SK-N-SH (cell line): ENCODE data around the gene PRKACG. TPM values are rescaled to one million over a fixed set of nuclear protein-coding genes. Genes with fewer than 3 reads are reported as not detected.

Experiments
- CTCF ChIA-PET: fragments of 300-600, 350-600 bp; formaldehyde crosslinking; extraction: SDS; loops from one replicate; lab custom pipeline; 2021; lab: Yijun Ruan, JAX
- POLR2A ChIA-PET: fragments of 350-600 bp; sonication (Branson Sonifier 250); formaldehyde crosslinking; extraction: SDS; loops from one replicate; lab custom pipeline; 2020; ENCODE audit warnings: antibody characterized with exemption, inconsistent platforms; lab: Yijun Ruan, JAX
- DNase-seq: peaks from one replicate; pipeline ENCODE4 v3.0.0; 2012
- H2AFZ ChIP-seq: fragments of 200-600 bp; sonication (generic); 2 replicates; pipeline ENCODE4 v1.8.1; 2016; ENCODE audit warnings: antibody characterized with exemption, mild to moderate bottlenecking, low read depth
- H3F3A ChIP-seq: fragments of 200-600 bp; sonication (generic); replicated peaks from 2 replicates; pipeline ENCODE3; 2016; ENCODE audit warnings: antibody characterized with exemption, mild to moderate bottlenecking; ENCODE audit not compliant: insufficient read depth
- H3K27ac ChIP-seq, 2 experiments: fragments of 200-500 bp in 1 of 2; fragments of 200-600 bp in 1 of 2; sonication (Bioruptor generic) in 1 of 2; sonication (generic), shearing (Covaris generic) in 1 of 2; 2 replicates each; pipeline versions ENCODE4 v1.5.1 to v1.6.1; 2014 to 2016; ENCODE audit warnings: low read depth in 2 of 2, inconsistent platforms in 1 of 2, low read length in 1 of 2, mild to moderate bottlenecking in 1 of 2, mixed read lengths in 1 of 2
- H3K27me3 ChIP-seq: fragments of 200-600 bp; sonication (generic), shearing (Covaris generic); 2 replicates; pipeline ENCODE4 v1.6.1; 2016; ENCODE audit warnings: mixed run types; ENCODE audit not compliant: insufficient read depth
- H3K36me3 ChIP-seq, 2 experiments: fragments of 200-500 bp in 1 of 2; fragments of 200-600 bp in 1 of 2; sonication (Bioruptor generic) in 1 of 2; sonication (generic) in 1 of 2; replicated peaks in 1 of 2; 2 replicates each; pipeline versions ENCODE3 to v1.5.1; 2014 to 2016; ENCODE audit warnings: low read length in 1 of 2, mild to moderate bottlenecking in 1 of 2; ENCODE audit not compliant: insufficient read depth in 2 of 2, control insufficient read depth in 1 of 2
- H3K4me1 ChIP-seq, 2 experiments: fragments of 200-500 bp in 1 of 2; fragments of 200-600 bp in 1 of 2; sonication (Bioruptor generic) in 1 of 2; sonication (generic), shearing (Covaris generic) in 1 of 2; 2 replicates each; pipeline versions ENCODE4 v1.5.1 to v1.6.1; 2014 to 2016; ENCODE audit warnings: low read depth in 1 of 2, low read length in 1 of 2, mixed run types in 1 of 2; ENCODE audit not compliant: insufficient read depth in 2 of 2, control insufficient read depth in 1 of 2
- H3K4me2 ChIP-seq: fragments of 200-600 bp; sonication (generic), shearing (Covaris generic); 2 replicates; pipeline ENCODE4 v1.6.1; 2017; ENCODE audit warnings: mixed run types
- H3K4me3 ChIP-seq, 2 experiments: fragments of 200-500 bp in 1 of 2; fragments of 200-600 bp in 1 of 2; sonication (Bioruptor generic) in 1 of 2; sonication (generic), shearing (Covaris generic) in 1 of 2; 2 replicates each; pipeline versions ENCODE4 v1.5.1 to v1.8.1; 2014 to 2016; ENCODE audit warnings: low read depth in 2 of 2, inconsistent platforms in 1 of 2, low read length in 1 of 2, mild to moderate bottlenecking in 1 of 2, mixed read lengths in 1 of 2, moderate library complexity in 1 of 2
- H3K79me2 ChIP-seq: fragments of 200-600 bp; sonication (generic); 2 replicates; pipeline ENCODE4 v1.8.1; 2017; ENCODE audit warnings: mild to moderate bottlenecking; ENCODE audit not compliant: insufficient read depth
- H3K9ac ChIP-seq: fragments of 200-600 bp; sonication (generic); 2 replicates; pipeline ENCODE4 v1.6.1; 2017; ENCODE audit warnings: mixed run types
- H3K9me2 ChIP-seq: fragments of 200-600 bp; sonication (generic); 2 replicates; pipeline ENCODE4 v1.6.1; 2017; ENCODE audit warnings: mixed run types
- H3K9me3 ChIP-seq: fragments of 200-600 bp; sonication (generic); 2 replicates; pipeline ENCODE4 v1.6.1; 2017; ENCODE audit warnings: mixed run types, mild to moderate bottlenecking, moderate library complexity
- H4K20me1 ChIP-seq: fragments of 200-600 bp; sonication (generic); 2 replicates; pipeline ENCODE4 v1.6.1; 2017; ENCODE audit warnings: mild to moderate bottlenecking, mixed run types; ENCODE audit not compliant: insufficient read depth
- CHD2 ChIP-seq: fragments of 150-350 bp; IDR thresholded peaks from 2 replicates; pipeline ENCODE4 v1.6.1; 2018; ENCODE audit warnings: low read length; ENCODE audit not compliant: partially characterized antibody
- EZH2phosphoT487 ChIP-seq: fragments of 200-600 bp; sonication (generic); IDR thresholded peaks from 2 replicates; pipeline ENCODE4 v1.6.1; 2017; ENCODE audit warnings: low read depth, mixed run types, mild to moderate bottlenecking, antibody characterized with exemption, moderate library complexity, borderline replicate concordance
- FOXM1 ChIP-seq: IDR thresholded peaks from 2 replicates; pipeline ENCODE4 v1.4.0; 2012; ENCODE audit warnings: low read depth, mild to moderate bottlenecking
- GATA2 ChIP-seq: sonication (generic); formaldehyde crosslinking; IDR thresholded peaks from 2 replicates; pipeline ENCODE4 v1.5.0; 2020; ENCODE audit warnings: mild to moderate bottlenecking, missing genetic modification reagents
- JUND ChIP-seq: IDR thresholded peaks from 2 replicates; pipeline ENCODE4 v1.4.0; 2012
- NRF1 ChIP-seq: IDR thresholded peaks from 2 replicates; pipeline ENCODE4 v1.6.1; 2012; ENCODE audit warnings: low read depth, mild to moderate bottlenecking, low read length
- RFX5 ChIP-seq: IDR thresholded peaks from 2 replicates; pipeline ENCODE4 v1.6.1; 2012; ENCODE audit warnings: mild to moderate bottlenecking, improper control_type of control experiment, low read length
- RXRA ChIP-seq: IDR thresholded peaks from 2 replicates; pipeline ENCODE4 v1.4.0; 2012; ENCODE audit warnings: low read depth, mild to moderate bottlenecking, borderline replicate concordance
- SMC3 ChIP-seq: IDR thresholded peaks from 2 replicates; pipeline ENCODE4 v1.6.1; 2012; ENCODE audit warnings: low read depth, low read length, improper control_type of control experiment
- TAF1 ChIP-seq: IDR thresholded peaks from 2 replicates; pipeline ENCODE4 v1.6.1; 2012; ENCODE audit warnings: low read depth, mild to moderate bottlenecking, low read length, moderate library complexity, borderline replicate concordance
- TCF12 ChIP-seq: IDR thresholded peaks from 2 replicates; pipeline ENCODE4 v1.4.0; 2012
- WGBS: methylation state at CpG from one replicate; pipeline ENCODE4 v1.1.6; 2017; ENCODE audit warnings: low lambda C conversion rate; 5-methylcytosine and 5-hydroxymethylcytosine counted together
- polyA plus RNA-seq, 3 experiments: library from polyadenylated mRNA; depleted of rRNA; stranded (reverse); fragments of >200 nt; gene quantifications; 2 replicates each; pipeline ENCODE4 v1.2.3, GENCODE V29; 2012
- TF ChIP-seq, protein P1 (sequence below): fragments of 200-600 bp; sonication (generic); IDR thresholded peaks from 2 replicates; pipeline ENCODE4 v1.6.1; 2017; ENCODE audit warnings: antibody characterized with exemption, mild to moderate bottlenecking, moderate library complexity
- TF ChIP-seq, protein P2 (sequence below): IDR thresholded peaks from 2 replicates; pipeline ENCODE4 v1.4.0; 2012; ENCODE audit warnings: low read depth, borderline replicate concordance
- TF ChIP-seq, protein P3 (sequence below): IDR thresholded peaks from 2 replicates; pipeline ENCODE4 v1.4.0; 2012; ENCODE audit warnings: low read depth, borderline replicate concordance
- TF ChIP-seq, protein P4 (sequence below): IDR thresholded peaks from 2 replicates; pipeline ENCODE4; 2012

The PRKACG gene
- polyA plus RNA-seq, 1 of the 3 experiments (the other 2 are of a cell fraction): not detected

DNA sequence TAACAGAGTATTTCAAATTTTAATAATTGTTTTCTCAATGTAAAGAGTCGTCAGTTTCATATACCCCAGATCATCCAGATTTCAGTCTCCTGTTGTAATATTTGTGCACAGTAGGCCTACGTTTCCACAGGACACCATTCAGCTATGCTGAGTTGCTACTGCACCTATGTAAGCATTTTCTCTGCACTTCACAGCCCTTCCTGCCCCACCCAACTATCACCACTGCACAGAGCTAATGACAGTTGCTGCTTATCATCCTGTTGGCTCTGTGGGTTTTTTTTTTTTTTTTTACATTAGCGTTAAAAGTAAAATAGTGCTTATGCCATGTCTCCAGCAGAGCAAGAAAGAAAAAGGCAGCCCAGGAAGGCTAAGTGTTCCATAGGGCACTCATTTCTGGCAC, 5.9 kb upstream of the PRKACG start (continued):
- TF ChIP-seq, protein P1, sequence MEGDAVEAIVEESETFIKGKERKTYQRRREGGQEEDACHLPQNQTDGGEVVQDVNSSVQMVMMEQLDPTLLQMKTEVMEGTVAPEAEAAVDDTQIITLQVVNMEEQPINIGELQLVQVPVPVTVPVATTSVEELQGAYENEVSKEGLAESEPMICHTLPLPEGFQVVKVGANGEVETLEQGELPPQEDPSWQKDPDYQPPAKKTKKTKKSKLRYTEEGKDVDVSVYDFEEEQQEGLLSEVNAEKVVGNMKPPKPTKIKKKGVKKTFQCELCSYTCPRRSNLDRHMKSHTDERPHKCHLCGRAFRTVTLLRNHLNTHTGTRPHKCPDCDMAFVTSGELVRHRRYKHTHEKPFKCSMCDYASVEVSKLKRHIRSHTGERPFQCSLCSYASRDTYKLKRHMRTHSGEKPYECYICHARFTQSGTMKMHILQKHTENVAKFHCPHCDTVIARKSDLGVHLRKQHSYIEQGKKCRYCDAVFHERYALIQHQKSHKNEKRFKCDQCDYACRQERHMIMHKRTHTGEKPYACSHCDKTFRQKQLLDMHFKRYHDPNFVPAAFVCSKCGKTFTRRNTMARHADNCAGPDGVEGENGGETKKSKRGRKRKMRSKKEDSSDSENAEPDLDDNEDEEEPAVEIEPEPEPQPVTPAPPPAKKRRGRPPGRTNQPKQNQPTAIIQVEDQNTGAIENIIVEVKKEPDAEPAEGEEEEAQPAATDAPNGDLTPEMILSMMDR: no peak
- TF ChIP-seq FOXM1 (no peak), NRF1 (no peak), EZH2phosphoT487 (no peak)
- TF ChIP-seq, all 33 proteins: peak for 0

DNA sequence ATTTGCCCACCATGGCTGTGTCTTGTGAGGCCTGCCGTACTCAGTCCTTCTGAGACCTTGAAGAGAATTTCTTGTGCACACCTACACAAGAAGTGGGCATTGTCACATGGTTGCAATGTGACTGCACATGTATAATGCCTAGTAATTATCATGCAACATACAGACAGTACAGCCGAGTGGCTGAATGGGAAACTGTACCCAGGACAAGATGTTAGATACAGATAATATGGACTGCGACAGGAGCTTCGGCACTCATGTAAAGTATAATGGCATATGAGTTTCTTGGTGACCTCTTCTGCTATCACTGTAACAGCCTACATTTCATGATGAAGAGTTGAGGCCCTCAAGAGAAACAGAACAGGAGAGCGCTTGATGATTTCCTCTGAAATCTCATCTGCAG, 4.8 kb upstream of the PRKACG start:
- H2AFZ ChIP-seq: no peak overlapping the region
- H3K9ac ChIP-seq: no peak overlapping the region
- no peaks in the 10 kb centered on the region for H3K79me2 ChIP-seq
- no peak overlapping the region for H3K27ac ChIP-seq
- H3K4me1 ChIP-seq: no peaks in the 10 kb centered on the region
- ChIA-PET CTCF (no interaction called here), POLR2A (no interaction called here)
- H3K9me2 ChIP-seq: no peaks in the 10 kb centered on the region
- no peaks in the 10 kb centered on the region for H3K9me3 ChIP-seq
- H4K20me1 ChIP-seq: no peaks in the 10 kb centered on the region
- 20% methylated on average over 5 of the region's 5 CpGs for WGBS
- no peaks in the 10 kb centered on the region for H3F3A ChIP-seq
- no peak for DNase-seq
- no peaks in the 10 kb centered on the region for H3K36me3 ChIP-seq
- H3K27me3 ChIP-seq: peaks cover 48% of the 10 kb centered on the region
- H3K4me3 ChIP-seq: no peak overlapping the region
- no peak overlapping the region for H3K4me2 ChIP-seq
- TF ChIP-seq SMC3 (no peak), TAF1 (no peak), RFX5 (no peak), CHD2 (no peak), JUND (no peak), GATA2 (CRISPR knock-in tag) (no peak), RXRA (no peak), TCF12 (no peak)
- TF ChIP-seq, protein P2, sequence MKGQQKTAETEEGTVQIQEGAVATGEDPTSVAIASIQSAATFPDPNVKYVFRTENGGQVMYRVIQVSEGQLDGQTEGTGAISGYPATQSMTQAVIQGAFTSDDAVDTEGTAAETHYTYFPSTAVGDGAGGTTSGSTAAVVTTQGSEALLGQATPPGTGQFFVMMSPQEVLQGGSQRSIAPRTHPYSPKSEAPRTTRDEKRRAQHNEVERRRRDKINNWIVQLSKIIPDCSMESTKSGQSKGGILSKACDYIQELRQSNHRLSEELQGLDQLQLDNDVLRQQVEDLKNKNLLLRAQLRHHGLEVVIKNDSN: no peak
- TF ChIP-seq, protein P3, sequence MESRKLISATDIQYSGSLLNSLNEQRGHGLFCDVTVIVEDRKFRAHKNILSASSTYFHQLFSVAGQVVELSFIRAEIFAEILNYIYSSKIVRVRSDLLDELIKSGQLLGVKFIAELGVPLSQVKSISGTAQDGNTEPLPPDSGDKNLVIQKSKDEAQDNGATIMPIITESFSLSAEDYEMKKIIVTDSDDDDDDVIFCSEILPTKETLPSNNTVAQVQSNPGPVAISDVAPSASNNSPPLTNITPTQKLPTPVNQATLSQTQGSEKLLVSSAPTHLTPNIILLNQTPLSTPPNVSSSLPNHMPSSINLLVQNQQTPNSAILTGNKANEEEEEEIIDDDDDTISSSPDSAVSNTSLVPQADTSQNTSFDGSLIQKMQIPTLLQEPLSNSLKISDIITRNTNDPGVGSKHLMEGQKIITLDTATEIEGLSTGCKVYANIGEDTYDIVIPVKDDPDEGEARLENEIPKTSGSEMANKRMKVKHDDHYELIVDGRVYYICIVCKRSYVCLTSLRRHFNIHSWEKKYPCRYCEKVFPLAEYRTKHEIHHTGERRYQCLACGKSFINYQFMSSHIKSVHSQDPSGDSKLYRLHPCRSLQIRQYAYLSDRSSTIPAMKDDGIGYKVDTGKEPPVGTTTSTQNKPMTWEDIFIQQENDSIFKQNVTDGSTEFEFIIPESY: no peak
- TF ChIP-seq, protein P4, sequence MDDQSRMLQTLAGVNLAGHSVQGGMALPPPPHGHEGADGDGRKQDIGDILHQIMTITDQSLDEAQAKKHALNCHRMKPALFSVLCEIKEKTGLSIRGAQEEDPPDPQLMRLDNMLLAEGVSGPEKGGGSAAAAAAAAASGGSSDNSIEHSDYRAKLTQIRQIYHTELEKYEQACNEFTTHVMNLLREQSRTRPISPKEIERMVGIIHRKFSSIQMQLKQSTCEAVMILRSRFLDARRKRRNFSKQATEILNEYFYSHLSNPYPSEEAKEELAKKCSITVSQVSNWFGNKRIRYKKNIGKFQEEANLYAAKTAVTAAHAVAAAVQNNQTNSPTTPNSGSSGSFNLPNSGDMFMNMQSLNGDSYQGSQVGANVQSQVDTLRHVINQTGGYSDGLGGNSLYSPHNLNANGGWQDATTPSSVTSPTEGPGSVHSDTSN: no peak
